B cell (primary cell): ENCODE results near the gene SLC25A10. TPM values are rescaled to one million over a fixed set of nuclear protein-coding genes. Genes with fewer than 3 reads are reported as not detected.

ENCODE experiments used
- ATAC-seq: fragments of 200-7000 bp; cut with Tn5 transposase; one replicate; pipeline ENCODE4 v1.10.0; 2021; ENCODE audit warnings: low read depth, mild to moderate bottlenecking, moderate number of reproducible peaks, moderate library complexity
- CTCF ChIA-PET: fragments of 350-600 bp; sonication (Branson Sonifier 250); formaldehyde crosslinking; loops from one replicate; lab custom pipeline; 2021; ENCODE audit warnings: antibody characterized with exemption, inconsistent platforms; lab: Charles Lee
- POLR2A ChIA-PET: fragments of 350-600 bp; sonication (Branson Sonifier 250); formaldehyde crosslinking; loops from one replicate; lab custom pipeline; 2021; ENCODE audit warnings: antibody characterized with exemption; lab: Charles Lee
- DNase-seq: peaks from one replicate; pipeline ENCODE4 v3.0.0; 2013
- H2AFZ ChIP-seq: 2 replicates; pipeline ENCODE4 v1.6.1; 2012; ENCODE audit warnings: mild to moderate bottlenecking, low read depth, low read length; ENCODE audit not compliant: insufficient read depth, poor library complexity, severe bottlenecking
- H3K27ac ChIP-seq, 2 donors: 1 replicate in 1 of 2; 2 replicates in 1 of 2; pipeline ENCODE4 v1.5.1; 2012 to 2013; ENCODE audit warnings: low read length in 2 of 2, mild to moderate bottlenecking in 2 of 2, moderate library complexity in 1 of 2
- H3K27me3 ChIP-seq, 4 experiments: fragments of 200-600 bp in 1 of 4; sonication (generic) in 1 of 4; replicated peaks in 1 of 4; 1 replicate in 2 of 4; 2 replicates in 2 of 4; pipeline versions ENCODE4 v1.6.1 to v1.7.0; 2013 to 2016; ENCODE audit warnings: low read length in 3 of 4, mild to moderate bottlenecking in 2 of 4, mixed read lengths in 1 of 4, moderate library complexity in 1 of 4; ENCODE audit not compliant: insufficient read depth in 4 of 4, control insufficient read depth in 3 of 4; ENCODE audit errors: control extremely low read depth in 1 of 4
- H3K36me3 ChIP-seq, 2 experiments: replicated peaks in 1 of 2; 1 replicate in 1 of 2; 2 replicates in 1 of 2; pipeline versions ENCODE4 v1.6.1 to v1.7.1; 2013; ENCODE audit warnings: low read length in 1 of 2; ENCODE audit not compliant: insufficient read depth in 2 of 2, control insufficient read depth in 1 of 2; ENCODE audit errors: control extremely low read depth in 1 of 2, extremely low read depth in 1 of 2
- H3K4me1 ChIP-seq, 2 donors: fragments of 200-600 bp in 1 of 2; sonication (generic) in 1 of 2; 1 replicate in 1 of 2; 2 replicates in 1 of 2; pipeline versions ENCODE4 v1.5.1 to v1.6.1; 2013 to 2017; ENCODE audit warnings: low read length in 2 of 2; ENCODE audit not compliant: control insufficient read depth in 2 of 2, insufficient read depth in 2 of 2
- H3K4me2 ChIP-seq: replicated peaks from 2 replicates; pipeline ENCODE3; 2012; ENCODE audit warnings: mild to moderate bottlenecking, low read depth, low read length; ENCODE audit not compliant: poor library complexity, severe bottlenecking
- H3K4me3 ChIP-seq, 5 experiments: fragments of 200-600 bp in 1 of 5; sonication (generic) in 1 of 5; 1 replicate in 3 of 5; 2 replicates in 2 of 5; pipeline versions ENCODE4 v1.5.1 to v1.7.0; 2011 to 2016; ENCODE audit warnings: low read length in 4 of 5, mild to moderate bottlenecking in 4 of 5, low read depth in 2 of 5, control low read depth in 1 of 5, moderate library complexity in 1 of 5; ENCODE audit not compliant: insufficient read depth in 1 of 5; ENCODE audit errors: control extremely low read depth in 1 of 5, extremely low read depth in 1 of 5
- H3K79me2 ChIP-seq: fragments of 200-600 bp; sonication (generic); one replicate; pipeline ENCODE4 v1.6.0; 2016; ENCODE audit warnings: low read length; ENCODE audit not compliant: control insufficient read depth, insufficient read depth
- H3K9ac ChIP-seq: fragments of 200-600 bp; sonication (generic); 2 replicates; pipeline ENCODE4 v1.6.1; 2017; ENCODE audit warnings: mild to moderate bottlenecking, low read length, moderate library complexity
- H3K9me3 ChIP-seq, 3 donors: one replicate each; pipeline versions ENCODE4 v1.6.1 to v1.7.1; 2013; ENCODE audit warnings: low read length in 2 of 3; ENCODE audit not compliant: control insufficient read depth in 2 of 3, insufficient read depth in 1 of 3; ENCODE audit errors: control extremely low read depth in 1 of 3
- H4K20me1 ChIP-seq: 2 replicates; pipeline ENCODE4 v1.6.0; 2012; ENCODE audit warnings: mild to moderate bottlenecking, low read length; ENCODE audit not compliant: insufficient read depth, control insufficient read depth, poor library complexity, severe bottlenecking
- H3K27ac Mint-ChIP-seq: one replicate; pipeline ENCODE4 v1.8.0; 2021; ENCODE audit warnings: mixed read lengths
- H3K27me3 Mint-ChIP-seq: one replicate; pipeline ENCODE4 v1.8.0; 2021; ENCODE audit warnings: mixed read lengths
- H3K4me1 Mint-ChIP-seq: one replicate; pipeline ENCODE4 v1.8.0; 2021; ENCODE audit warnings: mixed read lengths
- H3K4me3 Mint-ChIP-seq: one replicate; pipeline ENCODE4 v1.8.0; 2021; ENCODE audit warnings: mixed read lengths
- H3K9me3 Mint-ChIP-seq: one replicate; pipeline ENCODE4 v1.8.0; 2022; ENCODE audit warnings: mixed read lengths; ENCODE audit not compliant: insufficient read depth
- EZH2 ChIP-seq: IDR thresholded peaks from 2 replicates; pipeline ENCODE4 v1.6.1; 2012; ENCODE audit warnings: borderline replicate concordance, low read depth, mild to moderate bottlenecking, moderate library complexity, low read length; ENCODE audit not compliant: insufficient read depth, poor library complexity, severe bottlenecking
- WGBS: methylation state at CpG from one replicate; pipeline ENCODE4 v1.1.5; 2013; ENCODE audit warnings: missing lambda C conversion rate; ENCODE audit not compliant: insufficient coverage; 5-methylcytosine and 5-hydroxymethylcytosine counted together
- intact Hi-C: fragments of 100-400 bp; cut with micrococcal nuclease; formaldehyde crosslinking; loops from one replicate; pipeline ENCODE4 v1.10.0; 2022
- polyA plus RNA-seq: library from polyadenylated mRNA; depleted of rRNA; stranded (reverse); fragments of >200 nt; gene quantifications from 2 replicates; pipeline ENCODE4 v1.2.3, GENCODE V29; 2012
- total RNA-seq, 2 donors: library from RNA; stranded (reverse); fragments of 120-200 nt in 1 of 2; gene quantifications; 1 replicate in 1 of 2; 2 replicates in 1 of 2; pipeline versions ENCODE4 v1.2.3 to v1.2.4, GENCODE V29; 2013 to 2022
- TF ChIP-seq, protein P1 (sequence below): fragments of 200-600 bp; IDR thresholded peaks from one replicate; pipeline ENCODE4 v1.8.0; 2022; ENCODE audit warnings: antibody characterized with exemption, mild to moderate bottlenecking

SLC25A10 gene
- total and polyA plus RNA-seq, 2 donors (not counting 1 experiment from before 2014, with no cell fraction given) = 3.9 to 5.0 TPM

DNA sequence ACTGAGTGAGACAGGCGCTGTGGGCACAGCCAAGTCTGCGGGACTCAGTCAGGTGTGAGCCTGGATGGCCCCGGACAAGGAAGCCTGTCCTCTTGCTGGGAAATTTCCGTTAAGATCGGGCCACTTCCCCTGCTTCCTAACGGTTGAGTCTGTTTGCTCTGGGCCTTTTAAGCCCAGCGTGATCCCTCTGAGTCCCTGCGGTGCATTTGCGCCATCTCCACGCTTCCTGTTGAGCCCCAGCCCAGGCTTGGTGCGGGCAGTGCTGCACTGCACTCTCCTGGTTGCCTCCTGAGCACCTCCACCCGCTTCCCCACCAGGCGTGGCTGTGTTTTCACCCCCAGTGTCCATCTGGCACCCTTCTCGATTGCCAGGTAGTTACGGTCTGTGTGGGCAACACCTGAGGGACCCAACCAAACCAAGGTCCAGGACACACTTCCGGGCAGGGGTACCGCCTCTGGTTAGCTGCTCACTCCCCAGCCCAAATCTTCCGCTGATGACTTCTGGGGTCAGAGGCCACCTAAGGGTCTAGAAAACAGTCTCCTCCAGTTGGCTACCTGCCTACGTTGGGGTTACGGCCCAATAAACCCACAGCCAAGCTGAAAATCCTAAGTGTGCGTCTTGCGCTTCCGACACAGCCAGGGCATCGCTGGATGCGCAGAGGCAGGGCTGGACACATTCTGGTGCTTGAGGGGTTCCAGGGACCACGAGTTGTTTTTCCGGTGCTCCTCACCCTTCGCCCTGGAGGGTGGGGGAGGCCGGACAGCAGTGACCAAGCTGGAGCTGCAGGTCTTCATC, 1.4 kb upstream of the SLC25A10 start:
- CTCF ChIA-PET = interaction anchor here (0.8 to 0.9 kb wide), 2 partner anchors 8 to 9 kb away, joined by 3 read pairs; partner anchors contain the start of gene MRPL12
- peaks cover 15 to 25% of the 10 kb centered on the region in 2 donors for H3K4me1 ChIP-seq
- DNase-seq (no peak), ATAC-seq (no peak)
- WGBS = 18% methylated on average over 29 of the region's 29 CpGs
- Mint-ChIP-seq H3K27me3 (no peaks in the 10 kb centered on the region), H3K4me3 (peak overlapping the region; percentile 75), H3K4me1 (peaks cover 14% of the 10 kb centered on the region), H3K27ac (peak overlapping the region; percentile 41), H3K9me3 (no peaks in the 10 kb centered on the region)
- no peaks in the 10 kb centered on the region for H4K20me1 ChIP-seq
- POLR2A ChIA-PET = interaction anchor here (1.3 kb wide), 1 partner anchor 27 kb away, joined by 8 read pairs; the partner anchor contains the start of genes ARL16 and HGS
- no peak overlapping the region for H3K9ac ChIP-seq
- peak overlapping the region in 3 of 5 experiments; percentile 7 to 32 (median 8) for H3K4me3 ChIP-seq
- H2AFZ ChIP-seq = peak overlapping the region; percentile 86
- no peak overlapping the region for H3K27ac ChIP-seq
- peaks cover 0 to 3% (median 0%) of the 10 kb centered on the region in 4 experiments for H3K27me3 ChIP-seq
- H3K36me3 ChIP-seq = peaks cover 0 to 10% of the 10 kb centered on the region in 2 experiments
- intact Hi-C loops = no loop called here
- H3K79me2 ChIP-seq = no peaks in the 10 kb centered on the region
- no peaks in the 10 kb centered on the region for H3K9me3 ChIP-seq
- TF ChIP-seq, protein P1, sequence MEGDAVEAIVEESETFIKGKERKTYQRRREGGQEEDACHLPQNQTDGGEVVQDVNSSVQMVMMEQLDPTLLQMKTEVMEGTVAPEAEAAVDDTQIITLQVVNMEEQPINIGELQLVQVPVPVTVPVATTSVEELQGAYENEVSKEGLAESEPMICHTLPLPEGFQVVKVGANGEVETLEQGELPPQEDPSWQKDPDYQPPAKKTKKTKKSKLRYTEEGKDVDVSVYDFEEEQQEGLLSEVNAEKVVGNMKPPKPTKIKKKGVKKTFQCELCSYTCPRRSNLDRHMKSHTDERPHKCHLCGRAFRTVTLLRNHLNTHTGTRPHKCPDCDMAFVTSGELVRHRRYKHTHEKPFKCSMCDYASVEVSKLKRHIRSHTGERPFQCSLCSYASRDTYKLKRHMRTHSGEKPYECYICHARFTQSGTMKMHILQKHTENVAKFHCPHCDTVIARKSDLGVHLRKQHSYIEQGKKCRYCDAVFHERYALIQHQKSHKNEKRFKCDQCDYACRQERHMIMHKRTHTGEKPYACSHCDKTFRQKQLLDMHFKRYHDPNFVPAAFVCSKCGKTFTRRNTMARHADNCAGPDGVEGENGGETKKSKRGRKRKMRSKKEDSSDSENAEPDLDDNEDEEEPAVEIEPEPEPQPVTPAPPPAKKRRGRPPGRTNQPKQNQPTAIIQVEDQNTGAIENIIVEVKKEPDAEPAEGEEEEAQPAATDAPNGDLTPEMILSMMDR = no peak
- TF ChIP-seq EZH2 = no peak
- peak overlapping the region; percentile 95 for H3K4me2 ChIP-seq
